GM10847 (cell line): Measurements from ENCODE around the gene HCRTR1.

ENCODE experiments used
- POLR2A ChIP-seq: IDR thresholded peaks from 2 replicates; pipeline ENCODE4 v1.6.1; 2011; ENCODE audit not compliant: insufficient read length; ENCODE audit errors: extremely low read depth

The HCRTR1 gene

GRCh38 chr1:31617218-31617915 is at the start of gene HCRTR1:
TSS of gene HCRTR1 (plus strand) at chr1:31617689. CDS start at chr1:31619193, 1,504 bp downstream.
- TF ChIP-seq POLR2A = no peak

DNA sequence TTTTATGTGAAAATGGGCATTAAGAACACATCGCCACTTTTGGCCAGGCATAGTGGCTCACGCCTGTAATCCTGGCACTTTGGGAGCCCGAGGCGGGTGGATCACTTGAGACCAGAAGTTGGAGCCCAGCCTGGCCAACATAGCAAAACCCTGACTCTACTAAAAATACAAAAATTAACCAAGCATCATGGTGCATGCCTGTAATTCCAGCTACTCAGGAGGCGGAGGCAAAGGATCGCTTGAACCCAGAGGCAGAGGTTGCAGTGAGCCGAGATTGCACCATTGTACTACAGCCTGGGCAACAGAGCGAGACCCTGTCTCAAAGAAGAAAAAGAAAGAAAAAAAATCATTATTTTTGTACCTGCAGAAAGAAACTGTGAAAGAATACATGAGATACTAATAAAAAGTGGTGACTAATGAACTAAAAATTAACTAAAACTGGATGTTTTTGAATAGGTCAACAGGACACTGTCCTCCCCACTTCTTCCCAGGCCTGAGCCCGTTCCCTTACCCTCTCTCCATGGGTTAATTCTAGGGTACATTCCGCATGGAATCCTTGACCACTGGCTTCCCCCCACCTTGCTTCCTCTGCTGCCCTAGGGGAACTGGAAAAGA is 49.4 kb upstream of the HCRTR1 start:
- no peak for TF ChIP-seq POLR2A

GRCh38 chr1:31568895-31569595 is 48.4 kb upstream of the HCRTR1 start:
- no peak for TF ChIP-seq POLR2A

GRCh38 chr1:31569596-31570173 is 47.8 kb upstream of the HCRTR1 start:
- TF ChIP-seq POLR2A = no peak

DNA sequence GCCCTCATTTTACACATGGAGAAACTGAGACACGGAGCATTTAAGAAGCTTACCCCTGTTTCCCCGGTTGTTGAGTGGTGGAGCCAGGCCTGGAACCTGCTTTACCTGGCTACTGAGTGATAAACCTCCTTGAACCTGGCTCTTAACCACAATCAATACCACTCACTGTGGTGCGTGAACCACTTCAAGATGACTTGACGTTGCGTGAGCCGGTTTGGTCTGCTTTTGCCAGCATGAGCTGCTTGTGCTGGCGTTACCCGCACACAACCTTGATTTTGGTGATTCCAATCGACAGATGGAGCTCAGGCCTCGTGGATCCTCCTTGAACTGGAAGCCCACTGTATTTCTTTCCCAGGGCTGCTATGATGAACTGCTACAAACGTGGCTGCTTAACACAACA is 47.3 kb upstream of the HCRTR1 start:
- TF ChIP-seq POLR2A = no peak

GRCh38 chr1:31570906-31571305 is 46.6 kb upstream of the HCRTR1 start:
- TF ChIP-seq POLR2A = no peak

- TF ChIP-seq POLR2A = no peak
Observed at GRCh38 chr1:31571340-31572295, 45.9 kb upstream of the HCRTR1 start.

GRCh38 chr1:31572323-31573104 is 45.0 kb upstream of the HCRTR1 start:
- no peak for TF ChIP-seq POLR2A

DNA sequence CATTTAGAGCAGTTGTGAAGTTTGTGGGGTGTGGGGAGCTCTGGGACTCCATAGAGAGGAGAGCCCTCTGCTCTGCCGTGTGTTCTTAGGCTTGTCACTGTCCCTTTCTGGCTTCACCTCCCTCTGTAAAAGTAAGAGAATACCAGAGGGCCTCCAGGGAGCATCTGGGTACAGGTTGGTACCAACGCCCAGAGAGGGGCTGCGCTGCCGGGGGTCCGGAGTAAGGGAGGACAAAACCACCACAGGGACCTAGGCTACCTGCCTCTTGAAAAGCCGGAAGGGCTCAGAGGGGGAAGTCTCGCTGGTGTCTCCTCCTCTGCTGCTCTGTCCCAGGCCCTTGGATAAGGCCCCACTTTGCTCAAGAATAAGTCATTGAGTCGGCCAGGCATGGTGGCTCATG is 44.2 kb upstream of the HCRTR1 start:
- TF ChIP-seq POLR2A = no peak

DNA sequence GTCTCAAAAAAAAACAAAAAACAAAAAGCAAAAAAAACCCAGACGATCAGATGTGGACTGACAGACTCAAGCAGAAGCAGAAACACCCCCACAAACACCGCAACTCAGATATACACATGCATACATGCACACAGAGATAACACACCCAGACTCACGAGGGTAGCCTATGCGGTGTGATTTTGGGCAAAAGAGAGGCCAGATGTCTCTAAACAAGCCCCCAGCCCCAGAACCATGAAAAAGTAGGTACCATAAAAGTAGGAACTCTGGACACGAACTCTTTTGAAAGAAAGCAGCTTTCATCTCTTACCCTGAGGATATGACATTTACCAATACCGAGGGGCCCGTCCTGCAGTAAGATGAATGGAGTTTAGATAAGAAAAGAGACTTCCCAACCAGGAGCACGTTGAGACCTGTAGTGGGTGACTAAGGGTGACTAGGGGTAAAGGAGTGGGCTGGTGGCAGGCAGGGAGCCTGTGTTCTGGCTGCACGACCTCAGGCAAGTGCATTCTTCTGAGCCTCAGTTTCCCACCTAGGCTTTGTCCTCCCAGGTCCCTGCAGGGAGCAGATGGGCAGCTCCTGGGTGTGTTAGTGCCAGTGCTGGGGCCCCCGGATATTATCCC is 42.6 kb upstream of the HCRTR1 start:
- TF ChIP-seq POLR2A = no peak

GRCh38 chr1:31575369-31576140 is 41.9 kb upstream of the HCRTR1 start:
- TF ChIP-seq POLR2A = no peak

GRCh38 chr1:31576201-31576669 is 41.3 kb upstream of the HCRTR1 start, which contains the start of gene TINAGL1:
TSS of gene TINAGL1 (plus strand) at chr1:31576515. CDS start at chr1:31577149, 634 bp downstream.
- no peak for TF ChIP-seq POLR2A
